ENCODE results near the gene CSRP3.

CSRP3 gene

GRCh38 chr11:19245351-19245750, 43.6 kb upstream of the CSRP3 start:
- peaks cover 3% of the 10 kb centered on the region for H3K79me2 ChIP-seq (ENCODE audit: insufficient read depth, low read length)
- no peak overlapping the region for H3K27ac ChIP-seq (ENCODE audit: low read depth, low read length, poor library complexity, severe bottlenecking)
- no peak overlapping the region for H3K9ac ChIP-seq (ENCODE audit: low read length)
- peaks cover 16% of the 10 kb centered on the region for H3K4me1 ChIP-seq (ENCODE audit: insufficient read depth, low read length, severe bottlenecking)
- H2AFZ ChIP-seq (ENCODE audit: low read length) = no peak overlapping the region
- H3K9me2 ChIP-seq (ENCODE audit: low read depth, low read length) = no peaks in the 10 kb centered on the region
- TF ChIP-seq, protein P1, sequence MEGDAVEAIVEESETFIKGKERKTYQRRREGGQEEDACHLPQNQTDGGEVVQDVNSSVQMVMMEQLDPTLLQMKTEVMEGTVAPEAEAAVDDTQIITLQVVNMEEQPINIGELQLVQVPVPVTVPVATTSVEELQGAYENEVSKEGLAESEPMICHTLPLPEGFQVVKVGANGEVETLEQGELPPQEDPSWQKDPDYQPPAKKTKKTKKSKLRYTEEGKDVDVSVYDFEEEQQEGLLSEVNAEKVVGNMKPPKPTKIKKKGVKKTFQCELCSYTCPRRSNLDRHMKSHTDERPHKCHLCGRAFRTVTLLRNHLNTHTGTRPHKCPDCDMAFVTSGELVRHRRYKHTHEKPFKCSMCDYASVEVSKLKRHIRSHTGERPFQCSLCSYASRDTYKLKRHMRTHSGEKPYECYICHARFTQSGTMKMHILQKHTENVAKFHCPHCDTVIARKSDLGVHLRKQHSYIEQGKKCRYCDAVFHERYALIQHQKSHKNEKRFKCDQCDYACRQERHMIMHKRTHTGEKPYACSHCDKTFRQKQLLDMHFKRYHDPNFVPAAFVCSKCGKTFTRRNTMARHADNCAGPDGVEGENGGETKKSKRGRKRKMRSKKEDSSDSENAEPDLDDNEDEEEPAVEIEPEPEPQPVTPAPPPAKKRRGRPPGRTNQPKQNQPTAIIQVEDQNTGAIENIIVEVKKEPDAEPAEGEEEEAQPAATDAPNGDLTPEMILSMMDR (IDR thresholded peaks at IDR 0.05; ENCODE audit: low read length) = no peak
- TF ChIP-seq EZH2 (IDR thresholded peaks at IDR 0.05; ENCODE audit: borderline replicate concordance, low read length) = no peak
- H3K4me2 ChIP-seq (ENCODE audit: low read length) = no peak overlapping the region
- no peaks in the 10 kb centered on the region for H4K20me1 ChIP-seq (ENCODE audit: insufficient read depth, low read length)
- peaks cover 12% of the 10 kb centered on the region for H3K9me3 ChIP-seq (ENCODE audit: low read length)
- no peaks in the 10 kb centered on the region for H3F3A ChIP-seq (ENCODE audit: insufficient read depth, low read length)
- no peak overlapping the region for H3K4me3 ChIP-seq (ENCODE audit: low read depth, low read length, poor library complexity, severe bottlenecking)
- no peaks in the 10 kb centered on the region for H3K36me3 ChIP-seq (ENCODE audit: insufficient read depth, low read length)
- no peaks in the 10 kb centered on the region for H3K27me3 ChIP-seq (ENCODE audit: insufficient read depth, low read length)

- H3K4me3 ChIP-seq (ENCODE audit: low read depth, low read length, poor library complexity, severe bottlenecking) = no peak overlapping the region
- H3K27ac ChIP-seq (ENCODE audit: low read depth, low read length, poor library complexity, severe bottlenecking) = no peak overlapping the region
- no peak overlapping the region for H2AFZ ChIP-seq (ENCODE audit: low read length)
- H3K79me2 ChIP-seq (ENCODE audit: insufficient read depth, low read length) = peaks cover 10% of the 10 kb centered on the region
- TF ChIP-seq, protein P1 (IDR thresholded peaks at IDR 0.05; ENCODE audit: low read length) = no peak
- TF ChIP-seq EZH2 (IDR thresholded peaks at IDR 0.05; ENCODE audit: borderline replicate concordance, low read length) = no peak
- no peaks in the 10 kb centered on the region for H3K27me3 ChIP-seq (ENCODE audit: insufficient read depth, low read length)
- no peaks in the 10 kb centered on the region for H3F3A ChIP-seq (ENCODE audit: insufficient read depth, low read length)
- peaks cover 7% of the 10 kb centered on the region for H3K9me3 ChIP-seq (ENCODE audit: low read length)
- H3K4me2 ChIP-seq (ENCODE audit: low read length) = no peak overlapping the region
- no peaks in the 10 kb centered on the region for H3K9me2 ChIP-seq (ENCODE audit: low read depth, low read length)
- H3K4me1 ChIP-seq (ENCODE audit: insufficient read depth, low read length, severe bottlenecking) = peaks cover 16% of the 10 kb centered on the region
- no peaks in the 10 kb centered on the region for H4K20me1 ChIP-seq (ENCODE audit: insufficient read depth, low read length)
- H3K9ac ChIP-seq (ENCODE audit: low read length) = no peak overlapping the region
- no peaks in the 10 kb centered on the region for H3K36me3 ChIP-seq (ENCODE audit: insufficient read depth, low read length)
Measured at GRCh38 chr11:19244621-19245020, 42.8 kb upstream of the CSRP3 start.

GRCh38 chr11:19244084-19244483, 42.3 kb upstream of the CSRP3 start:
- H3K9ac ChIP-seq (ENCODE audit: low read length) = no peak overlapping the region
- no peaks in the 10 kb centered on the region for H3K9me2 ChIP-seq (ENCODE audit: low read depth, low read length)
- TF ChIP-seq, protein P1 (IDR thresholded peaks at IDR 0.05; ENCODE audit: low read length) = no peak
- no peak for TF ChIP-seq EZH2 (IDR thresholded peaks at IDR 0.05; ENCODE audit: borderline replicate concordance, low read length)
- H3F3A ChIP-seq (ENCODE audit: insufficient read depth, low read length) = no peaks in the 10 kb centered on the region
- peaks cover 14% of the 10 kb centered on the region for H3K79me2 ChIP-seq (ENCODE audit: insufficient read depth, low read length)
- no peak overlapping the region for H2AFZ ChIP-seq (ENCODE audit: low read length)
- H3K4me1 ChIP-seq (ENCODE audit: insufficient read depth, low read length, severe bottlenecking) = peaks cover 21% of the 10 kb centered on the region
- no peak overlapping the region for H3K4me2 ChIP-seq (ENCODE audit: low read length)
- H3K36me3 ChIP-seq (ENCODE audit: insufficient read depth, low read length) = peaks cover under 1% of the 10 kb centered on the region; the same call in 1 of the 2 replicates
- H3K27ac ChIP-seq (ENCODE audit: low read depth, low read length, poor library complexity, severe bottlenecking) = no peak overlapping the region
- no peaks in the 10 kb centered on the region for H4K20me1 ChIP-seq (ENCODE audit: insufficient read depth, low read length)
- no peaks in the 10 kb centered on the region for H3K27me3 ChIP-seq (ENCODE audit: insufficient read depth, low read length)
- no peak overlapping the region for H3K4me3 ChIP-seq (ENCODE audit: low read depth, low read length, poor library complexity, severe bottlenecking)
- H3K9me3 ChIP-seq (ENCODE audit: low read length) = peaks cover 6% of the 10 kb centered on the region; the same call in 1 of the 2 replicates

Data from OCI-LY1 (cell line).